AG10803 (cell line): ENCODE measurements around the gene ZNF865.

Source experiments
- DNase-seq: peaks from one replicate; pipeline ENCODE4 v3.0.0; 2010; ENCODE audit warnings: low read depth
- H3K4me3 ChIP-seq: 2 replicates; pipeline ENCODE4 v1.5.1; 2011; ENCODE audit warnings: mild to moderate bottlenecking, low read length, control low read depth
- TF ChIP-seq, protein P1 (sequence below): conservative IDR thresholded peaks from 2 replicates; pipeline ENCODE4 v1.5.1; 2011; ENCODE audit warnings: mild to moderate bottlenecking, low read length, control low read depth, inconsistent platforms

ZNF865 gene

DNA sequence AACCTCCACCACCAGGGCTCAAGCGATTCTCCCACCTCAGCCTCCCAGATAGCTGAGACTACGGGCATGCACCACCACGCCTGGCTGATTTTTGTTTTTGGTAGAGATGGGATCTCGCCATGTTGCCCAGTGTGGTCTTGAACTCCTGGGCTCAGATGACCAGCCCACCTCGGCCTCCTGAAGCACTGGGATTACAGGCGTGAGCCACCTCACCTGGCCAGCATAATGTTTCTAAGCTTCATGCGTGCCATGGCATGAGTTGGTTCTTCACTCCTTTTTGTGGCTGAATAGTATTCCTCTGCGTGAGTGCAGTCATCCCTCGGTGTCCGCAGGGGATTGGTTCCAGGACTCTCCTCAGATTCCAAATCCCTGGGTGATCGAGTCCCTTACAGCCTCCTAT lies 20.6 kb upstream of the ZNF865 start:
- no peak for DNase-seq
- H3K4me3 ChIP-seq: no peak overlapping the region
- TF ChIP-seq, protein P1, sequence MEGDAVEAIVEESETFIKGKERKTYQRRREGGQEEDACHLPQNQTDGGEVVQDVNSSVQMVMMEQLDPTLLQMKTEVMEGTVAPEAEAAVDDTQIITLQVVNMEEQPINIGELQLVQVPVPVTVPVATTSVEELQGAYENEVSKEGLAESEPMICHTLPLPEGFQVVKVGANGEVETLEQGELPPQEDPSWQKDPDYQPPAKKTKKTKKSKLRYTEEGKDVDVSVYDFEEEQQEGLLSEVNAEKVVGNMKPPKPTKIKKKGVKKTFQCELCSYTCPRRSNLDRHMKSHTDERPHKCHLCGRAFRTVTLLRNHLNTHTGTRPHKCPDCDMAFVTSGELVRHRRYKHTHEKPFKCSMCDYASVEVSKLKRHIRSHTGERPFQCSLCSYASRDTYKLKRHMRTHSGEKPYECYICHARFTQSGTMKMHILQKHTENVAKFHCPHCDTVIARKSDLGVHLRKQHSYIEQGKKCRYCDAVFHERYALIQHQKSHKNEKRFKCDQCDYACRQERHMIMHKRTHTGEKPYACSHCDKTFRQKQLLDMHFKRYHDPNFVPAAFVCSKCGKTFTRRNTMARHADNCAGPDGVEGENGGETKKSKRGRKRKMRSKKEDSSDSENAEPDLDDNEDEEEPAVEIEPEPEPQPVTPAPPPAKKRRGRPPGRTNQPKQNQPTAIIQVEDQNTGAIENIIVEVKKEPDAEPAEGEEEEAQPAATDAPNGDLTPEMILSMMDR: no peak

DNA sequence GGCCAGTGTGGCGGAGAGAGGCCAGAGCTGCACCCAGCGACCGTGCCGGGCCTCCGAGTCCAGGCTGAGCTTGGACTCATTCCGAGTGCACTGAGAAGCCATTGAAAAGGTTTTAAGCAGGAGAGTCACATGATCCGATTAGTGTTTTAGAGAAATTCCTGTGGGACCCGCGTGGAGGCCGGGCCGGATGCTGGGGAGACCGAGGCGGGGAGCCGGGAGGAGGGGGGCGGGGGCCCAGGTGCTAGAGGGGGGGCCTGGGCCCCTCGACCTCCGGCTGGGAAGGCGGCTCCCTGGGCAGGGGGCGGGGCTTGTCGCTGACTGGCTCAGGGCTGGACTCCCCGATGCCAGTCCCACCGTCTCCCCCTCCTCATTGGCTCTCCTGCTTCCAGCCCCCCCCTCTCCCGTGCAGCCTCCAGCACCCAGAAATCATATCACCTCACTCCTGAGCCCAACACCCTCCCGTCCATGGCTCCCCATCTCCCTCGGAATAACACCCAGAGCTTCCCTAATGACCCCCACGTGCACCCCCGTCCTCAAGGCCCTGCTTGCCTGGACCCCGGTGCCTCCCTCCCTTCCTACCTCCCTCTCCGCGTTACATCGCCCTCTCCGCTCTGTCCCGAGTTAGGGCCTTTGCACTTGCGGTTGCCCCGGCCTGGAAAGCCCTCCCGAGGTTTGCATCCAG lies 19.6 kb upstream of the ZNF865 start:
- DNase-seq: peak; percentile 58
- H3K4me3 ChIP-seq: peak overlapping the region; percentile 43
- TF ChIP-seq, protein P1: no peak

DNA sequence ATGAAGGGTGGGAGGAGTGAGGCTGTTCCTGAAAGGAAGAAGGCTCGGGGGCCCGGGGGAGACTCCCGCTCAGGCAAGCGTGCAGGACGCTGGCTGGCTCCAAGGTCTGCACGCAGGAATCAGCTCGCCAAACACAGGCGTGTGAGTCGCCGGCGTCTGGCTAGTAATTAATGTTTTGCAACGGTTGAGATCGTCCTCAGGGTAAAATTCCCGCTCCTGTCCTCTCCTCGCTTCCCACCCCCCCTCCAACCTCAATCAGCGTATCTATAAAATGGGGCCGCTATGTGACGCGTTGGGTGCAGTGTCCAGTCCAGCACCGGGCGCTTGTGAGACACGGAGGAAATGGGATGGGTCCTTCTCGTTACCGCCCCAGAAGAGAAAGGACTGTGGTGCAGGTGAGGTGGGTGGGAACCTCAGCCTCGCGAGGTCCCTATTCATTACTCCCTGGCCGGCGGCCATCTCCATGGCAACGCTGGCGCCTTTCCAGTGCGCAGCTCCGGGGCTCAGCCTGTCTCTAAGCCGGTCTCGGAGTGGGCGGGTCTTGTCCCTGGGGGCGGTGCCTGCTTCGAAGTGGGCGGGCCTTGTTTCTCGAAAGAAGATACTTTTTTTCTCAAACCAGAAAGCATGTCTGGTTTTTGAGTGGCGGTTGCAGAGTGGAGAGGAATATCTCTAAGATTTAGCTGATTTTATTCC lies 18.3 kb upstream of the ZNF865 start:
- H3K4me3 ChIP-seq: peak overlapping the region; percentile 54
- DNase-seq: peak; percentile 80
- TF ChIP-seq, protein P1: no peak

DNA sequence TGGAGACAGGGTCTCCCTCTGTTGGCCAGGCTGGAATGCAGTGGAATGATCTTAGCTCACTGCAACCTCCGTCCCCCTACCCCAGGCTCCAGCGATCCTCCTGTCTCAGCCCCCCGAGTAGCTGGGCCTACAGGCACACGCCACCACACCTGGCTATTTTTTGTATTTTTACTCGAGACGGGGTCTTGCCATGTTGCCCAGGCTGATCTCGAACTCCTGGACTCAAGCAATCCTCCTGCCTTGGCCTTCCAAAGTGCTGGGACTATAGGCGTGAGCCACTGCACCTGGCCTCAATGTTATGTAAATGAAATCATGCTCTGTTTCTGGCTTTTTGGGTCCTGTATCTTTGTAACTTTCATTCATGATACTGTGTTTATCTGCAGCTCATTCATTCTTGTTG lies 16.7 kb upstream of the ZNF865 start:
- DNase-seq: no peak
- no peak overlapping the region for H3K4me3 ChIP-seq
- TF ChIP-seq, protein P1: no peak

DNA sequence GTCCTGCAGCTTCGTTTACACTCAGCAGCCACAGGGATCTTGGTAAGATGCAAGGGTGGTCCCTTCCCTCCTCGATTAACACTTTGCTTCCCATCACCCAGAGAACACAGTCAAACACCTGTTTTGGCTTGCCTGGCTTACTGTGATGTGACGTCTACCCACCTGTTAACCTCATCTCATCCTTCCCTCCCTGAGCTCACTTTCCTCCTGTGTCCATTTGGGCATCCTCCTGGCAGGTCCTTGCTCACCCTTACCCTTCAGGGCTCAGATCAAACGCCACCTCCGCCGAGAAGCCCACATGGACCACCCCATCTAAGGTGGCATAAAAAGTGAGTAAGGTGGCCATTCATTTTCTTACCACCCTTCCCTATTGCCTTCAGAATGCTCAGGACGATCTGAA lies 15.3 kb upstream of the ZNF865 start:
- no peak overlapping the region for H3K4me3 ChIP-seq
- TF ChIP-seq, protein P1: no peak
- DNase-seq: no peak

DNA sequence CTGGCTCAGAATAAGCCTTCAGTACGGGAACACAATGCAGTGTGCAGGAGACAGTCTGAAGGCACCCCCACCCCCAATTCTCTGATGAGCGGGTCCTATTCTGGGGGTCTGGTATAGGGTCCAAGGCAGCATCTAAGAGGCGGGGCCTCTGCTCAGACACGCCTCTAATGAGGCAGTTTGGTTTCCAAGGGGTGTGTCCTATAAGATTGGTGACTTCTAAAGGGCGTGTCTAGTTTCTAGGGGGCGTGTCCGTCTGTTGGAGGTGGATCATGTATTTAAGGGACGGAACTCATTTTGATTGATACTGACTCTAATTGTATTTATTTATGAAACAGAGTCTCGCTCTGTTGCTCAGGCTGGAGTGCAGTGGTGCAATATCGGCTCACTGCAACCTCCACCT lies 14.8 kb upstream of the ZNF865 start:
- DNase-seq: no peak
- H3K4me3 ChIP-seq: no peak overlapping the region
- TF ChIP-seq, protein P1: no peak

DNA sequence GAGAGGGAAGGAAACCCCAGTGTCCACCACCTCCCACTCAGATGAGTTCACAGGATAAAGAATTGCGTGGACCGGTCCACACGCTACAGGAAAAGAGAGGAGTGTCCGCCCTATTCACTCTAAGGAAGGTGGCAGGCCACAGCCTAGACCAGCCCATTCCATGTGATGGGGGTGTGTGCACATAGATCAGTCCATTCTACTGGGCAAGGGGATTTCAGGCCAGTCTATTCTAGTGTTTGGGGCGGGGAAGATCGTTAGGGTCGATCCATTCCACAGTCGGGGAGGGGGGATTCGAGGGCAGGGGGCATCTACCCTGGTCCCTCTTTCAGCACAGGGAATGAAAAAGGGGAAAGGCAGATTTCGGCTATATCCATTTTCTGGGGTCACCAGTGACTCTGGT lies 13.9 kb upstream of the ZNF865 start:
- H3K4me3 ChIP-seq: no peak overlapping the region
- DNase-seq: no peak
- TF ChIP-seq, protein P1: no peak
